GM21515 (cell line): Measurements from ENCODE around the gene C1QTNF9.
"Not testable (repeated sequence)": the region's sequence is repeated elsewhere in the genome, so short reads cannot be mapped to it uniquely, and the experiment has no call there.

Experiments
- ATAC-seq: cut with Tn5 transposase; IDR thresholded peaks from one replicate; pipeline ENCODE4 v1.9.1; 2021; ENCODE audit not compliant: unreplicated experiment

C1QTNF9 gene

DNA sequence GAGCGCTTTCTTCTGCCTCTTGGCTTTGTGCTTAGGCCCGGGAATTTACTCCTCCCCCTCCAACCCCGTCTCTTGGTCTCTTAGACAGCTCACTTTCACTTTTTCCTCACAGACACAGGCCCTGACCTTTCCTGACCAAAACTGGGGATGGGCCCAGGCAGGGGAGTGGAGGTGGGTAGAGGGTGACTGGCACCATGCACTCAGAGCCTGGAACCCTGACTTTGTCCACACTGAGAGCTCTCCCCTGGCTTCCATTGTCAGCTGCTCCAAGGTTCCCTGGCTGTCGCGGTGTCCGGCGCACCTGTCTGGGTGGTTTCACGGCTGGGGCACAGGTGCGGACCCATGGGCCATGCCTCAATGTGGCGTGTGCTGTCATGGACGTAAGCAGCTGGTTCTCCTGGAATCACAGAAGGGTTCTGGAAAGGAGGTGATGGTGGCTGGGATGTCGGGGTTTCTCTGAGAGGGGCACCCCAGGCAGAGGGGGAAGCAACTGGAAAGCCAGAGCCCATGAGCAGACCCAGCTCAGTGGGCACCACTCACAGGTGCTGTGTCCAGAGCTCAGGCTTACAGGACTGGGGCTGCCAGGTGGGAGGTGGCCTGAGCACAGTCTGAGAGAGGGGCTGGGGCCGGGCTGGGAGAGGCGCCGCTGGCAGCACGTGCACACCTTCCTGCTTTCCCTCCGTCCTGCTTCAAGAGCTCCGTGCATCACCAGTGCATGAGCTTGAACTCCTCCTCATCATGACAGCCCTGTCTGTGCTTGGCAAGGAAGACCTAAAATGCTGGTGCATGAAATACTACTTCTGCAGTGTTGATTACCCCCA lies 28.0 kb upstream of the C1QTNF9 start:
- ATAC-seq = no peak

DNA sequence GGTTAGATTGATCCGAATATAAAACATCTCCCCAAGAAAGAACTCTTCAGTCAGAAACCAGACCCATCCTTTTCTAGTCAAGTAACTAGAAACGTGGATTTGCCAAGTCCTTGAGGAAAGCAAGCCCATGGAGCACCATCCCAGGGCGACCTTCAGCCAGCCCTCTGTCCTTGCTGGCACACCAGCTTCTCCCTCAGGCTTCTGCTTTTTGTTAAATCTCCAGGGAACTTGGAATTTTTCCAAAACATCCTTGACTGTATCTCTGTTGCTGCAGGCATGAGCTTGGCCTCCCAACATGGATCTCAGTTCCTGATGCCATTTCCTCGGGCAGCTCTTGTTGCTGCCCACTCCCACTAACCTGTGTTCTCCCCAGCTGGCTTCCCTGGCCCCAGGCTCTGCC lies 27.1 kb upstream of the C1QTNF9 start:
- no peak for ATAC-seq

DNA sequence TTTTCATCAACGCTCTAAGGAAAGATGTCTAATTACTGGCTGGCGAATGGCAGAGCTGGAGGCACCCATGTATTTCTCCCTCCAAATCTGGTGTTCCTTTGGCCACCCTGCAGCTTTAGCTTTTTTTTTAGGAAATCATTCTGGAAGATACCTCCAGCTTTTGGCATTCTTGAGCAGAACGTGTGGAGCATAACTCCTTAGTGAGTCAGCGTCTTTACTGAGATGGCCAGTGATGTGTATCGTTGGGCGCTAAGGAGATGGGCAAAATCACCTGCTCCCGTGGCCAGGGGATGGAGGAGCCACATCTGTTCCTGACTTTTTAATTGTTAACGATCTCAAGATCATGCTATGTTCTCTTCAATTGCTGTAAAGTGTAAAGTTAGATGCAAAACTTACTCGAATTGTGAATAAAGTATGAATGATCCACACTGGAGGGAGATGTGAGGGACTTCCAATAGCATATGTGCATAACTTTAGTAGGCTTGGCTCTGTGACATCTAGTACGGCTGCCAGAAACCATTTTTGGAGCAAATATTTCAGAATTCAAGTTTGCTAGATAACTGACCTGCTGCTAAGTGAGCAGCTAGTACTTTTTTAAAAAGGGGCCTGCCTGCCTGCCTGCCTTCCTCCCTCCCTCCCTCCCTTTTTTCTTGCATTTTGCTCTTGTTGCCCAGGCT lies 24.4 kb upstream of the C1QTNF9 start:
- ATAC-seq = no peak

DNA sequence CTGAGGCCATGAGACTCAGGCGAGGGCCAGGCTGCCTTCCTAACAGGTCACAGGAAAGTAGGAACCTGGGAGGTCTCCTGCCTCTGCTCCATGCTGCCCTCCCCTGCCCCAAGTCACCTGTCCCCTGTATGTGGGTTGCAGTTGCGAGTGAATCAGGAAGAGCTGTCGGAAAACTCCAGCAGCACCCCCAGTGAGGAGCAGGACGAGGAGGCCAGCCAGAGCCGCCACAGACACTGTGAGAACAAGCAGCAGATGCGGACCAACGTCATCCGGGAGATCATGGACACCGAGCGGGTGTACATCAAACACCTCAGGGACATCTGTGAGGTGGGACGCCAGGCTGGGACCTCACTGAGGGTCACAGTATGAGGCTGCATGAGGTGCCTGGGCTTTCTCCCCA lies 22.8 kb upstream of the C1QTNF9 start:
- ATAC-seq = no peak

DNA sequence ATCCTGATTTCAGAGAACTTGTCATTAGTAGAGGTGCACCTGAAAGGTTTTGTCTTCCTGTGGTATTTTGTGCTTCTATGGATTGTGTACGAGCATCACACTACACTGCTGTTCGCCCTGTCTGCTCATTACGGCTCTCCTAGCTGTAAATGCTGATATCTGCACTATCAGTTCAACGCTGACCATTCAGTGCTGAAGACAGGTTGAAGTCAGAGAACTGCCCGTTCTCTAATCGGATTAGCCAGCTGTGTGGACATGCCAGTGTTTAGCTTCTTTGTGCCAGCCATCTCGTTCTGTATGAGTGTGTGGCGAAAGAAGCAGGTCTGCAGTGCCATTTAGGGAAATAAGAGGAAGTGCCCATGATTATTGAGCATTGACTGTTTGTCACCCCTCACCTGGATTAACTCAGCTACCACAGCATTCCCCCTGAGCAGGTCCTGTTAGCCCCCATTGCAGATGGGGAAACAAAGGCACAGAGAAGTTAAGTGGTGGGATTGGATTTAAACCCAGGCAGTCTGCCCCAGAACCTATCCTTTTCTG lies 21.6 kb upstream of the C1QTNF9 start:
- no peak for ATAC-seq

DNA sequence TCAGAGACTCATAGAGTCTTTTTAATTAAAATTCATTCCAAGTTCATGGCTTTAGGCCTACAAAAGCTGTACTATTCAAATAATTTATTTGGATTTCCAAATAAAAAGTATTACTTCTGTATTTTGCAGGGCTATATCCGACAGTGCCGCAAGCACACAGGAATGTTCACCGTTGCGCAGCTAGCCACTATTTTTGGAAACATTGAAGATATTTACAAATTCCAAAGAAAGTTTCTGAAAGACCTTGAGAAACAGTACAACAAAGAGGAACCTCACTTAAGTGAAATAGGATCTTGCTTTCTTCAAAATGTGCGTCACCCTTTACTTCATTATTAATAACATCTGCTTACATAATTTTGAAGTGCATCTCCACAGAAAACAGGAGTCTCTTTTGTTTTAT lies 20.5 kb upstream of the C1QTNF9 start:
- no peak for ATAC-seq

DNA sequence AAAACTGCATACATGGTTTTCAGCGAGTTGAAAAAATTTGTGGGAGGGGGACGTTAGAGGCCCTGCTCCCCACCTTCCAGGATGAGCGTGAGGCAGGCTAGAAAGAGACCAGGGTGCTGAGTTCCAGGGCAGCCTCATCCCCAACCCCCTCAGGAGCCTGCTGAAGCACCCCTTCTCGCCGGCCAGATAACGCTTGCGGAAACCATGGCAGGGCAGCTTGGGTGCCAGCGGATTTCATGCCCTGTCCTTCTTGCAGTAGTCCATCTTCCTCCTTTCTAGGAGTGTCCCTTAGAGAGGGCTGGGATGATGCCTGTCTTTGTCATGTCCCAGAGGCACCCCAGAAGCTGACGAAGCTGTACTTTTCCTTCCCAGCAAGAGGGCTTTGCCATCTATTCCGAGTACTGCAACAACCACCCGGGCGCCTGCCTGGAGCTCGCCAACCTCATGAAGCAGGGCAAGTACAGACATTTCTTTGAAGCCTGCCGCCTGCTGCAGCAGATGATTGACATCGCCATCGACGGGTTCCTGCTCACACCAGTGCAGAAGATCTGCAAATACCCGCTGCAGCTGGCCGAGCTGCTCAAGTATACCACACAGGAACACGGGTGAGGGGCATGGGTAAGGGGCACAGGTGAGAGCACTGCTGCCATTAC lies 19.0 kb upstream of the C1QTNF9 start:
- ATAC-seq = no peak

DNA sequence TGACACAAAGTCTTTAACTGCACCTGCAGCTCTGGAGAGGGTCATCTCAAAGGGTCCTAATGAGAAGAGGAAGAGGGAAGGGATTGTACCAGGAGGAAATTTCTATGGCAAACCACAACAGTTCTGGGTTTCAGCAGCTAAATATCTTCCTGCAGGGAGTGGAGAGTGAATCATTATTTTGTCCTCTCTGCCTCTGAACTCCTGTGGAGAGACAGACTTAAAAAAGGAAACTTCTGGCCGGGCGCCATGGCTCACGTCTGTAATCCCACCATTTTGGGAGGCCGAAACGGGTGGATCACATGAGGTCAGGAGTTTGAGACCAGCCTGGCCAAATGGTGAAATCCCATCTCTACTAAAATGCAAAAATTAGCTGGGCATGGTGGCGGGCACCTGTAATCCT lies 16.9 kb upstream of the C1QTNF9 start:
- no peak for ATAC-seq

DNA sequence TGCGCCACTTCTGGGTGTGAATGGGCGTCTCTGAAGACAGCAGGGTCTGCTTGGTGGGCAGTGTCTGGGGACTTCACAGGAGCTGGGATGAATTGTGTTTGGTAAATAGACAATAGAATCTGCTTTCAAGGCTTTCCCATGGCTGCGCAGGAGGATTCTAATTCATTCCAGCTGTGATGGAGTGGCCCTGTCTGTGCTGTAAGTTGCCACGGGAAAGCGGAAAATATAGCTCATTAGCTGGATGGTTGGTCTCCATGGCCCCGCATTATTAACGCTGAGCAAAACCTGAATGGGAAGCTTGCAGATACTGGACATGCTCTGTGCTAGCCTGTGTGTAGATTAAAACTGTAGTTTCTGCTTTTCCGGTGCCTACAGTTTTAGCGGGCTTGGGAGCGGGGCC lies 15.6 kb upstream of the C1QTNF9 start:
- no peak for ATAC-seq

DNA sequence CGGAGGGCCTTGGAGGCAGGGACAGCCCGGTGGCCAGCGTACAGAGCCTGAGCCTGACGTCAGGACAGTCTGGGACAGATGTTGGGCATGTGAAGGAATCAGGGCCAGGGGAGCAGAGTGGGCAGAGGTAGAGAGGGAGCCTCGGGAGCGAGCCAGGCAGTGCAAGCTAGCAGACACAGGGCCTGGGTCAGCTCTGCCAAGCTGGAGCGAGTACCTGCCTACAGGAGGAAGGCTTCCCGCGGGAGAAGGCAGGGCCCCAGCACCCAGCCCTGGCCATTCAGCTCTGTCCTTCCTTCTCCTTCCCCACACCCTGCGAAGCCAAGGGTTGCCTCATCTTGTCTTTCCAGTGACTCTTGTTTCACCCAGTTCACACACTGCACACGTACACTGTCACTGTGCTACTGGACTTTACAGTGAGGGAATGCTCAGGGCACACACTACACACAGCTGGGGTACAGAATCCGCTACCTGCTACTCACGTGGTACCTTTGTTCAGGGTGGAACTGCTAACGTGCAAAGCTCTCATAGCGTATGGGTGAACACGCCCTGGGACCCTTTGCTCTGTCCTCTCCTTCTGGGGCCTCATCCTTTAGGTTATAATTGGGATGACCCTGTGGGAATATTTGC lies 9.8 kb upstream of the C1QTNF9 start:
- ATAC-seq = no peak

DNA sequence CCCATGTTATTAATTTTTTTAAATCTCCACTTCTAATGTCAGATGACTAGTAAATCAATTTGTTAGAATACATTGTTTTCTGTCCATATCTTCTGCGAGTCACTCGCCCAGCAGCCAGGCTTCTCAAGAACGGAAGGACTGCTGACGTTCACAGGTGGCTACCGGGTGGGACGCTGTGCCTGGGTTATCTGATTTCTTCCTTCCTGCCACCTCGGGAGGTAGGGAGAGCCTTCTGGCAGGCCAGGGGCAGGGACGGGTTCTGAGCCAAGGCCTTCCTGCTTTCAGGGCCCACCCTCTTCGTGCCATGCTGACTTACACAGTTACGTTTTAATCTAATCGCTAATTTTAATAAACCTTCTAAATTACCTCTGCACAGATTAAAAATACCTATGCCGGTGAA lies 7.9 kb upstream of the C1QTNF9 start:
- ATAC-seq = no peak

DNA sequence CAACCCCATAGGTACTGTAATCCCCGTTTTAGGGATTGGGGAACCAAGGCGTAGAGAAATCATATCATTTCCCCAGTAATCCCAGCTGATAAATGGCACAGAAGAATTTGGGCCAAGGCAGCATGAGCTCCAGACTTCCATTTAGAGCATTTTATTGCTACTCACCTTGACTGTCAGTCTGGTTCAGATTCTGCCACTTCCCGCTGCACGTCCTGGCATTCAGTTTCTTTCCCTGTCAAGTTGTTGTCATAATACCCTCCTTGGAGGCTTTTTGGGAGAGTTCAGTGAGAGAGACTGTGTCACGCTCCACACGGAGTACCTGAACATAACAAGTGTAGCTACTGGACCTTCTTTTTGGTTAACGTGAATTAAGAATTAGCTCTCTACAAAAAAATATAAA lies 7.5 kb upstream of the C1QTNF9 start:
- no peak for ATAC-seq

DNA sequence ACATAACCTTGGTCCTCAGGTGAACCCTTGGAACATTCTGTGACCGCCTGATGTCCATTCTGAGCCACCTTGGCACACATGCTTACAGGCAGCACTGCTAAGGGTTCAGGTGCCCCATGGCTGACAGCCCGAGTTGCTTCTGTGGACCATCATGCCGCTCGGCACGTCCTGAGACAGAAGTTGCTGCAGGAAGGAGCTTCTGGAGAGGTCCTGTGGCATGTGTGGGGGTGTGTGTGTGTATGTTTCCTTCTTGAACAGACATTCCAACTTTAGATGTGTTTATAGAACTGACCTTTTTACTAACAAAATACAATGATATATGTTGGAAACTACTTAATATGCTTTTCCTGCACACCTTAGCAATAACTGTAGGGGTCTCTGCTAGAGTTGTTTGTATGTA lies 4.8 kb upstream of the C1QTNF9 start:
- ATAC-seq = no peak

DNA sequence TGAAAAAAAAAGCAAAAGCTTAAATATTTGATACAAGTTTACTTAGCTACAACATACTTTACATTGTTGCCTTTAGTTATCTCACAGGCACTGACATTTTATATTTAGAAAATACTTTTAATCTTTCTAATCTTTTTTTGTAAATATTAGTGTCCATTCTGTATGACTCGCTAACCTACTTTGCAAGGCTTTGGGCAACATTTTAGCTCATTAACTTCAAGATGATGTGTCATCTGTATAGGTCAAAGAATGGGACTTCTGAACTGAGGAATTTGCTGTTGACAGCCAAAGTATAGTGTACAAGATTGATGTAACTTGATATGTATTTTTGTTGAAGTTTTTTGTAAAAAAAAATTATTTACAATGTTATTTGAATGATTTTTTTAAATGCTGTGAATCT lies 2.7 kb upstream of the C1QTNF9 start:
- ATAC-seq = no peak

DNA sequence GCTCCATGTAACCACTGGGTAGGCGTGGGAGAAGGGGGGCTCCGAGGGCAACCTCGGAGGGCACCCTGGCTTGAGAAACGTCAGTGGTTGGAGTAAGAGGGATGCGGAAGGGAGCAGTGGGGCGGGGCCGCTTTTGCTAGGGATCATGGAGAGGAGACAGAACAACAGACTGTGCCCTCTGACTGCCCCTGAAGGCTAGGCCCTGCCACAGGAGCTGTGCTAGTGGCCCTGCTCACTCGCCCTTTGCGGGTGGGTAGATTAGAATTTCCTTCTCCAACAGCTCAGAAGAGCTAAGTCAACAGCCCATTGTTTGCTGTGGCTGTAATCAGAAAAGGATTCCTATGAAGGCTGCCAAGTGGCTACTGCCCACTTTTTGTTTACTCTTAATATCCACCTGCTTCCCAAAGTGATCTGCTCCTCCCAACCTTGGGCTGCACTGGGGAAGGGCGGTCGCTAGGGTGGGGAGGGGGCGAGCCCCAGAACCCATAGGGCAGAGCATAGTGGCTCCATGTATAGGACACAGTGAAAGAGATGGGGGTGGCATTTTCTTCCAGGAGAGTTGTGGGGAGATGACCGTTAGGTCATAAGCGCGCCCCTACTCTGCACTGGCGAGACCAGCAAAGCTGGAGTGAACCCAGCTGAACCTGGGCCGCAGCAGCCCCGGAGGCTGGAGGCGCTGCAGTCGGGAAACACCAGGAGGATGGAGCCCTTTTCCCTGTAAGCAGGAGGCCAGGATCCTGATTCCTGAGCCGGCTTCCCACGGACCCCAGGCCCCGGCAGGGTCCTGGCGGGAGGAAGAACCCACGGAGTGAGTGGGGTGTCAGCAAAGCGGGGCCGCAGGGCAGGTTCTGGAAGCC lies 1.9 kb upstream of the C1QTNF9 start:
- ATAC-seq = no peak

DNA sequence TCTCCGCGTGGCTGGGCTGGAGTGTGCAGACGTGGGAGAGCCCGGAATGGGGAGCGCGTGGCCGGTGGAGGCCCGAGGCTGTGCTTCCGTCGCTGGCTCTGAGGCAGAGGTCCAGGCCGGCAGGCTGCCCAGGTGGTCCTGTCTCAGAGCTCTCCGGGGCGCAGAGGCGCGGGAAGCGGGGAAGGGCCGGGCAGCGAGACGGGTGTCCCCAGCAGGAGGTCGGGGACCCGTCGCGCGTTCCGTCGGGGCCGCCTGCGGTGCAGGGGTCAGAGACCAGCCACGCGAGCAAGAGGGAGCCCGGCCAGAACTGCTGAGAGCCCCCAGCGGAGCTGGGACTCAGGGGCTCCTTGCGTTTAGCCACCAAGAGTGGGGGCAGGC lies 1.3 kb upstream of the C1QTNF9 start:
- no peak for ATAC-seq

DNA sequence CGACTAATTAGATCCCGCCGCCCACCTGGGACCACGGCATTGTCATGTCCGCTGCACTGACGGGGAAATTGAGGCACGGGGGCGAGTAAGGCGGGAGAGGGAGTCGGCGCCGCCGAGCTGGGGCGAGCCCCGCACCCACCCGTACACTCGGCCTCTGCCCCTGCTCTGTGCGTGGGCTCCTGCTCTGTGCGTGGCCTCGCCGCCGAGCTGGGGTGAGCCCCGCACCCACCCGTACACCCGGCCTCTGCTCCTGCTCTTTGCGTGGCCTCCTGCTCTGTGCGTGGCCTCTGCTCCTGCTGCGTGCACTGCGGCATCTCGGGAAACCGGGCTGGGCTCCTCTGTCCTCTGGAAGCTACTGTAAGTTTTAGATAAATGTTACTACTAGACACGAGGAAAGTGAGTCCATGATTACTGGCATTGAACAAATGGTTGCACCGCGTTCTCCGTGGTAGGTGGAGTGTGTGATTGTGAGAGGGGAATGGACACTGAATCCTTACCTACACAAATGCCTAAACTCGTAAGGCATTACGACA lies 826 bp upstream of the C1QTNF9 start:
- no peak for ATAC-seq

DNA sequence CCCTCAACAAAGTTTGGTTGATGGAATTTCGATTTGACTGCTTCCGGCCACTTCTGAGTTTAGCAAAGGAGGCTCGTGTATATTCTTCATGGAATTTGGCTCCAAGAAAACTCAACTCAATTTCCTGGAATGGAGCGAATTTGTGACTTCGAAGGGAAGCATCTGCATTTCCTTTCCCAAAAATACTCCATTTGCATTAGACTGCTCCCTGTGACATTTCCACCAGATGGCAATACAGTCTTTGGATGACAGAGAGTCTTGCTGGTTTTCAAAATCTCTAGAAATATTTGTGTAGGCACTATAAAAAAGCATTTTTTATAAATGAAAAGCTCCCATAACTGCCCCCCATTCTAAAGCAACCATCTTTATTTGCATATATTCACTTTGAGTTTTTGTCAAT lies 4.1 kb downstream of the C1QTNF9 start:
- ATAC-seq = no peak

DNA sequence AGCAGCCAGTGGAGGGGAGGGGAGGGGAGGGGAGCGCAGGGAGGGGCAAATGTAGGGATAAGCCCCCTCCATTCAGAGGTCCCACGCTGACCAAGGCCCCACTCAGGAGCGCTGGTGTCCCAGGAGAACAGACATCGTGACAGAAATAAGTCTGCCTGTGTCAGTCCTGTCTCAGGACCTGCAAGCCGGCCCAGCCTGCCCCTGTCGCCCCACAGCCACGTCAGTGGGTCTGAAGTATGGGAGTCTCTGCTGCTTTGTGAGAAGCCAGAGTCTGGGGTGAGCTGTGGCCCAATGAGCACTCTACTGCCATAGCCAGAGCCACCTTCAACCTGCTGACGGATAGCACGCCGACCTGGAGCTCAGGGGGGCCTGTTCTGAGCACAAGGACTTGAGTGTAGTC lies 8.5 kb downstream of the C1QTNF9 start:
- not testable (repeated sequence) for ATAC-seq

DNA sequence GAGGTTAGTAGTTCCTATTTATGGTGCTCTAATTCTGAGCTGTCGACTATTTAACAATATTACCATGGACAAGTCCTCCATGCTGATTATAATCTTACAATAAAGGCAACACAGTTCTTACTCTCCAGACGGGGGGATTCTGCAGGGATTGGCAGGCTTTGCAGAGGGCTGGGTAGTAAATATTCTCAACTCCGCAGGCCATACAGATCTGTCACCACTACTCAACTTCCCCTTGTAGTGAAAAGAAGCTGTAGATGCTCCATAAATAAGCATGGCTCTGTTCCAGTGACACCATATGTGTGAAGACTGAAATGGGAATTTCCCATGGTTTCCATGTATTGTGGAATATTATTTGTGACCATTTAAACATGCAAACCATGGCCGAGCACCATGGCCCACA lies 9.5 kb downstream of the C1QTNF9 start:
- not testable (repeated sequence) for ATAC-seq
